ENCODE results near the gene RAB27B.

GRCh38 chr18:54848121-54848520, 19.8 kb downstream of the RAB27B start:
- TF ChIP-seq CTCF (IDR thresholded peaks at IDR 0.05 in 2 of 3, conservative IDR thresholded peaks at IDR 0.05 in 1 of 3; ENCODE audit: control insufficient read depth in 2 of 3, extremely low read depth in 1 of 3, insufficient read depth in 1 of 3, low read depth in 3 of 3, low read length in 3 of 3), result no peak
- no peak for TF ChIP-seq HDAC2 (IDR thresholded peaks at IDR 0.05)
- no peak for TF ChIP-seq TAF1 (IDR thresholded peaks at IDR 0.05; ENCODE audit: borderline replicate concordance, low read depth, low read length)
- TF ChIP-seq KDM1A (IDR thresholded peaks at IDR 0.05; ENCODE audit: borderline replicate concordance), result no peak
- TF ChIP-seq CHD2 (IDR thresholded peaks at IDR 0.05; ENCODE audit: borderline replicate concordance, low read depth, low read length), result no peak
- no peak for TF ChIP-seq POLR2A (IDR thresholded peaks at IDR 0.05; ENCODE audit: low read depth, low read length)
- no peak for TF ChIP-seq TCF12 (IDR thresholded peaks at IDR 0.05; ENCODE audit: low read depth, low read length)
